ENCODE measurements around the gene EIF4EBP3.
A peak's percentile ranks its signal among the peaks of the same experiment; 100 is the strongest.
"Not testable (repeated sequence)": the region's sequence is repeated elsewhere in the genome, so short reads cannot be mapped to it uniquely, and the experiment has no call there.

The EIF4EBP3 gene

GRCh38 chr5:140579188-140579747, 31.8 kb downstream of the EIF4EBP3 start:
- not testable (repeated sequence) for DNase-seq

- no peak for DNase-seq
These were observed 40.0 kb downstream of the EIF4EBP3 start for GRCh38 chr5:140587495-140587894.

- DNase-seq = peak; percentile 82 to 84
These were observed 41.0 kb downstream of the EIF4EBP3 start for GRCh38 chr5:140588311-140589070.

GRCh38 chr5:140590861-140591260, 43.4 kb downstream of the EIF4EBP3 start:
- no peak for DNase-seq

GRCh38 chr5:140591747-140592372, 44.4 kb downstream of the EIF4EBP3 start:
- DNase-seq = peak; percentile 44 to 61

GRCh38 chr5:140593070-140593469, 45.6 kb downstream of the EIF4EBP3 start:
- not testable (repeated sequence) for DNase-seq

- DNase-seq = no peak
These were observed 46.7 kb downstream of the EIF4EBP3 start for GRCh38 chr5:140594169-140594568.

GRCh38 chr5:140595538-140596300, 48.3 kb downstream of the EIF4EBP3 start:
- peak; percentile 90 to 96 for DNase-seq

GRCh38 chr5:140596321-140596741, 48.9 kb downstream of the EIF4EBP3 start:
- peak in 1 of 2 donors; percentile 18 for DNase-seq

GRCh38 chr5:140598836-140599235, 51.4 kb downstream of the EIF4EBP3 start:
- no peak for DNase-seq
